H54 (cell line): ENCODE measurements around the gene RFTN1.

Experiments used
- DNase-seq: peaks from one replicate; pipeline ENCODE4 v3.0.0; 2011; ENCODE audit warnings: low spot score, mixed read lengths; ENCODE audit not compliant: insufficient read length
- FAIRE-seq: peaks from 3 replicates; lab custom pipeline; 2011; peaks lifted over from hg19 to GRCh38; lab: Jason Lieb, UNC
- POLR2A ChIP-seq: IDR thresholded peaks from 2 replicates; pipeline ENCODE4 v1.6.1; 2011; ENCODE audit warnings: low read depth, mild to moderate bottlenecking, low read length

Gene RFTN1

GRCh38 chr3:16520241-16520969, 6.9 kb upstream of the RFTN1 start:
- no peak for TF ChIP-seq POLR2A
- FAIRE-seq (no peak), DNase-seq (no peak)

DNA sequence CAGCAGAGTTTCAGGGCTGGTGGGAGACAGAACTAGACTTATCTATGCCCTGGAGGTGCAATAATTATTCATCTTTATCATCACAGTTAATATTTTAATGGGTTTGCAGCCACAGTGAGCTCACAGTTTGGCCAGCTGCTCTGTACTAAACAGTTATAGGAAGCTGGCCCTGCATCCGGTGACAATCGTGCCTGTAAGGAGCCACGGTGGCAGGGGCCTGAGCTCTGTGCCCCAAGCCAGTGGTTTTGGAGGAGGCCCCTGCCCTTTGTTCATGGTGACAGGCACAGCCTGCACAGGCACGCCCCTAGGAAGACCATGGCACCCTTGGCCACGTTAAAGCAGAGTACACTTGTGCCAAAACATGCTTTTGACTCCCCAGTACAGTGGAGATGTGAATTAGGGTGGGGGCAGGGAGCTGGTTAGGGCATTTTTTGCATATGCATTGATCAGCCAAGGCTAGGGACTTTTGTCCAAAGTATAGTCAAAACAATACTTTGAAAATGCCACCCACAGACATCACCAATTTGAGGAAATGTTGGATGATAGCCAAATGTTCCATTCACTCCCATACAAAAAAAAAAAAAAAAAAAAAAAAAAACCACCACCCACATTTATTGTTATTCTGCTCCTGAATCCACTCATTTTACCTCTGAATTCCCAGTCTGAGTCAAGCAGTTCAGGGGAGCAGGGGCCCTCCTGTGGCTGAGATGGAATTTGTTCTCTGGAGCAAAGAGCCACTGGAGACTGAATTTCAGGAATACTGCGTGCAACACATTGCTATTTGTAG, 3.4 kb upstream of the RFTN1 start:
- peak; percentile 48 for DNase-seq
- TF ChIP-seq POLR2A, result no peak

DNA sequence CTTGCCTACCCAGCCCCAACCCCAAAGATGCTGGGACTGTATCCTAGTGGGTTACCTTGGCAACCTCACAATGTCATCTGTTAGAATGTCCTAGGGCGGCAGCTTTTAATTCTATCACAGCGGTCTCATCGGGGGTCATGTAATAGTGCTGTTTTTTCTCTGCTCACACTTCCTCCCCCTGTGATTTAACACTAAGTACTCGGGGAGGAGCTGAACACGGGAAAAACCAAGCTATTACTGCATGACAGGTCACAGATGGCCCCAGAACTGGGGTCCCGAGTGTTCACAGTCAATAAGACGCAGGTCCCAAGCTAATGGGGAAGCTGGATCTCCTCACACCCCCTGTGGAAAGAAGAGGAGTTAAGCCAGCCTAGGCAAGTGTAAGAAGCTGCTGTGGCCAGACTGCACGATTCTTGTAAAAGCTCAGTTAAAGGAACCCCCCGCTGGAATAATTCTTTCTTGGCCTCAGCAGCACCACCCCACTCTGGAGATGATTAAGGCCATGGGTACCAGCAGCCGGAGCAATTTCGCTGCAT, 2.5 kb upstream of the RFTN1 start:
- DNase-seq (no peak), FAIRE-seq (no peak)
- TF ChIP-seq POLR2A, result no peak

More for the DNA sequence above, 3.4 kb upstream of the RFTN1 start:
- peak; percentile 30 for FAIRE-seq

- DNase-seq (no peak), FAIRE-seq (no peak)
- no peak for TF ChIP-seq POLR2A
These were observed 1.4 kb upstream of the RFTN1 start for GRCh38 chr3:16514755-16515353.

DNA sequence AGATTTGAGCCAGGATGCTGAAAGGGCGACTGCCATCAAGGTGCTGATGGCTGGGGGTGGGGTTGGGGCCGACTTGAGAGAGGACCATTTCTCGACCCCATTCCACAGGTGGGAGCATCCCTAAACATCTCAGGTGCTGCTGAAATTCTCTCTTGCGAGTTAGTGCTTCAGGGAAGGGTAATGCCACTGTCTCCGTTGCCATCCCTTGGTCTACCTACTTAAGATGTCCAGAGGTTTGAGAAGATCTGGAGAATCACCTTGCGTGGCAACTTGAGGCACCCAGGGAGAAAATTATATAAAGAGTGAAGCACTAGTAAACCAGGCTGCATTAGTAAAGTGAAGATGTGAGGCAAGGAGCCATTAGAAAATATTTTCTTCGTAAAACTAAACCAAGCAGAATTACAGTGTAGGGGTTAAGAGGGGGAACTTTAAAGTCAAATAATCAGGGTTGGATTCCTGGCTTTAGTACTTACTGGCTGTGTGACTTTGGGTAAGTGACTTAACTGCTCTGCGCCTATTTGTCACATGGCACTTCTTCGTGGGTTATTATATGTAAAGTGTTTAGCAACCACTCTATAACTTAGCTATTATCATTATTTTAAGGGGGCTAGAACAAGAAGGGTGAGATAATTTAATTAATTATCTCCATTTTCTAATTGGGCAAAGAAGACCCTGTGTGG, 662 bp upstream of the RFTN1 start:
- TF ChIP-seq POLR2A, result no peak
- FAIRE-seq (no peak), DNase-seq (no peak)

DNA sequence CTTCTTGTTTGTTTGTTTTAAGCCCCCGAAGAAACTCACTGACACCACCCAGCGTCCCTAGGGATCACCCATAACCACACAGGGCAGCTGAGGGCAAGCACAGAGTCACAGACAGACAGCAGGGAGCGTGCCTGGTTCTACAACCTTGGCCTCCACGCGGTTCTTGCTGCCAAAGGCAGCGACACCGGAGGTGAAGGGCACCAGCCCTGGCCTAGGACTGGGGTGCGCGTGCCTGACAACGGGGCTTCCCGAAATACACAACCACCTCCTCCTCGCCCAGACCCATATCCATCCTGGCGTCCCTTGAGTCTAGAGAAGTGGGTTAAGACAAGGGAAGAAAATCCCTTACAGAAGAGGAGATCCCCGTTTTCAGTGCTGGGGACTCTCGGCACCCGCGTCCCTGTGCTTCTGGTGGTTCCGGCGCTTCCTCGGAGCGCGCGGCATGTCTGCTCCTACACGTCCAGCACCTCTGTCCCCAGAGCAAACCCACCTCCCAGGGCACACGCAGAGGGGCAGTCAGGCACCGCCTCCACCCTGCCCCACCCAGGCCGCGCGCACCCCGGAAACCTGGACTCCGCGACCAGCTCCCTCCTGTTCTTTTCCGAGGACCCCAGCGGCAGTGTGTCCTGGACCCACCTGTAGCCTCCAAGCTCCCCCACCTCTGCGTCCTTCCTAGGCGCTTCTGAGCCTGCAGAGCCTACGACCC, 911 bp downstream of the RFTN1 start:
- no peak for FAIRE-seq
- TF ChIP-seq POLR2A, result no peak
- peak; percentile 63 for DNase-seq

GRCh38 chr3:16511681-16512434, 1.6 kb downstream of the RFTN1 start:
- FAIRE-seq (no peak), DNase-seq (peak; percentile 39)
- TF ChIP-seq POLR2A, result no peak

GRCh38 chr3:16510620-16511319, 2.7 kb downstream of the RFTN1 start:
- FAIRE-seq, result no peak
- no peak for DNase-seq
- TF ChIP-seq POLR2A, result no peak

DNA sequence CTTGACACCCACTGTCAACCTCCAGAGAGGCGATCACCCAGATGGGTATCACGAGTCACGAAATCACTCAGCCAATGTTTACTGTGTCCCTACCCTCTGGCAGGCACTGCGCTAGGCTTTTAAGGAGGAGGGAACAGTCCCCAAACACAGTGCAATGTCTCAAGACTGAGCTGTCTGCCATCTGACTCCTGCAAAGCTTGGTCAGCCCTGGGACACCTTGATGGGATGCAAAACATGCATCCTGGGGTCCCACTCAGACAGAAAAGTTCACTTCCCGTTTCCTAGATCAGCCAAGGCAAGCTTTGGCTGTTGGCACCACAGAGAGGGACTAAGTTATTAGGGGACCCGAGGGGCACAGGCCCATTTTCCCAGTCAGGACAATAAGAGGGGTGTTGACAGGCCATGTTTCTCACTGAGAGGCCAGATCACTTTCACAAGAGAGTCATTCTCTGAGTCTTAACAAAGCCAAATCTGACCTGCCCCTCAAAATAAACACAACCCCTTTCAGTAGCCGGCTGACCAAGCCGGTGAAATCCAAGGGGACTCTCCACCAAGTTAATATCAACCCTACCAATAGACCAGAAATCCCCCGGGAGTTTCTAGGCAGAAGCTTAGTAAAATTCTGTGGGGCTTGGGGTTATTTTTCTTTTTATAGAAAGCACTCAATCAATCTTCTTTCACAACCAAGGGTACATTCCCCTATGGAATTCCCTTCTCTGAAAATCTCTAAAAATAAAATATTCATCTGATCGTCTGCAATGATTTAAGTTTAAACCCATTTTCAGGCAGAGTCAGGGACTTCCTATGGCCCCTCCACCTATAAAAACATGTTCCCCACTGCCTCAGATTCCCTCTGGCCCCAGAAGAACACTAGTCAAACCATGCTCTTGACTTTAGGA, 3.5 kb downstream of the RFTN1 start:
- no peak for TF ChIP-seq POLR2A
- DNase-seq, result no peak
- no peak for FAIRE-seq

GRCh38 chr3:16508591-16508995, 4.9 kb downstream of the RFTN1 start:
- no peak for TF ChIP-seq POLR2A
- no peak for DNase-seq
- no peak for FAIRE-seq

GRCh38 chr3:16508243-16508578, 5.3 kb downstream of the RFTN1 start:
- DNase-seq (no peak), FAIRE-seq (no peak)
- TF ChIP-seq POLR2A, result no peak
